Smooth muscle cell (in vitro differentiated cells): ENCODE data around the gene DDB1. TPM values are rescaled to one million over a fixed set of nuclear protein-coding genes. Genes with fewer than 3 reads are reported as not detected.

Experiments used
- DNase-seq: peaks from one replicate; lab custom pipeline; 2025; ENCODE audit not compliant: unreplicated experiment; lab: John Stamatoyannopoulos, UW
- H2AFZ ChIP-seq: fragments of 200-600 bp; sonication (generic); 2 replicates; pipeline ENCODE4 v1.6.0; 2016; ENCODE audit warnings: antibody characterized with exemption, low read depth, mild to moderate bottlenecking
- H3F3A ChIP-seq: fragments of 200-600 bp; sonication (generic); 2 replicates; pipeline ENCODE4 v1.6.0; 2017; ENCODE audit warnings: antibody characterized with exemption, low read depth
- H3K27ac ChIP-seq: fragments of 200-600 bp; sonication (generic); 2 replicates; pipeline ENCODE4 v1.5.1; 2016; ENCODE audit warnings: low read depth, mild to moderate bottlenecking
- H3K27me3 ChIP-seq: fragments of 200-600 bp; sonication (generic); 2 replicates; pipeline ENCODE4 v1.6.1; 2016; ENCODE audit warnings: low read depth, mild to moderate bottlenecking
- H3K36me3 ChIP-seq: fragments of 200-600 bp; sonication (generic); 2 replicates; pipeline ENCODE4 v1.5.1; 2016; ENCODE audit warnings: low read depth
- H3K4me1 ChIP-seq: fragments of 200-600 bp; sonication (generic); 2 replicates; pipeline ENCODE4 v1.5.1; 2016; ENCODE audit warnings: low read depth
- H3K4me2 ChIP-seq: fragments of 200-600 bp; sonication (generic); 2 replicates; pipeline ENCODE4 v1.6.0; 2016; ENCODE audit warnings: mild to moderate bottlenecking
- H3K4me3 ChIP-seq: fragments of 200-600 bp; sonication (generic); 2 replicates; pipeline ENCODE4 v1.5.1; 2016; ENCODE audit warnings: mild to moderate bottlenecking
- H3K79me2 ChIP-seq: fragments of 200-600 bp; sonication (generic); 2 replicates; pipeline ENCODE4 v1.6.0; 2016; ENCODE audit warnings: low read depth, mild to moderate bottlenecking
- H3K9ac ChIP-seq: fragments of 200-600 bp; sonication (generic); 2 replicates; pipeline ENCODE4 v1.6.0; 2016; ENCODE audit warnings: low read depth
- H3K9me3 ChIP-seq: fragments of 200-600 bp; sonication (generic); replicated peaks from 2 replicates; pipeline ENCODE4 v1.5.1; 2016; ENCODE audit warnings: low read depth
- H4K20me1 ChIP-seq: fragments of 200-600 bp; sonication (generic); 2 replicates; pipeline ENCODE4 v1.6.0; 2016; ENCODE audit warnings: low read depth
- WGBS: methylation state at CpG from one replicate; pipeline ENCODE4 v1.1.7; 2016; ENCODE audit warnings: low lambda C conversion rate; 5-methylcytosine and 5-hydroxymethylcytosine counted together
- polyA plus RNA-seq: library from polyadenylated mRNA; unstranded; fragments of >200 nt; fragmentation: Nextera tagmentation; extraction: Ambion mirVana; gene quantifications from 2 replicates; pipeline ENCODE4 v1.2.1, GENCODE V29; 2016
- total RNA-seq: library from RNA; depleted of rRNA; stranded (reverse); fragments of >200 nt; gene quantifications from 2 replicates; pipeline ENCODE4 v1.2.3, GENCODE V29; 2014
- TF ChIP-seq, protein P1 (sequence below): fragments of 200-600 bp; sonication (generic); IDR thresholded peaks from 2 replicates; pipeline ENCODE4 v1.5.1; 2017; ENCODE audit warnings: borderline replicate concordance, mild to moderate bottlenecking, antibody characterized with exemption; ENCODE audit not compliant: insufficient read depth, poor library complexity, severe bottlenecking

Gene DDB1
- total and polyA plus RNA-seq, 2 experiments from 2014 or later = 143 to 150 TPM

DNA sequence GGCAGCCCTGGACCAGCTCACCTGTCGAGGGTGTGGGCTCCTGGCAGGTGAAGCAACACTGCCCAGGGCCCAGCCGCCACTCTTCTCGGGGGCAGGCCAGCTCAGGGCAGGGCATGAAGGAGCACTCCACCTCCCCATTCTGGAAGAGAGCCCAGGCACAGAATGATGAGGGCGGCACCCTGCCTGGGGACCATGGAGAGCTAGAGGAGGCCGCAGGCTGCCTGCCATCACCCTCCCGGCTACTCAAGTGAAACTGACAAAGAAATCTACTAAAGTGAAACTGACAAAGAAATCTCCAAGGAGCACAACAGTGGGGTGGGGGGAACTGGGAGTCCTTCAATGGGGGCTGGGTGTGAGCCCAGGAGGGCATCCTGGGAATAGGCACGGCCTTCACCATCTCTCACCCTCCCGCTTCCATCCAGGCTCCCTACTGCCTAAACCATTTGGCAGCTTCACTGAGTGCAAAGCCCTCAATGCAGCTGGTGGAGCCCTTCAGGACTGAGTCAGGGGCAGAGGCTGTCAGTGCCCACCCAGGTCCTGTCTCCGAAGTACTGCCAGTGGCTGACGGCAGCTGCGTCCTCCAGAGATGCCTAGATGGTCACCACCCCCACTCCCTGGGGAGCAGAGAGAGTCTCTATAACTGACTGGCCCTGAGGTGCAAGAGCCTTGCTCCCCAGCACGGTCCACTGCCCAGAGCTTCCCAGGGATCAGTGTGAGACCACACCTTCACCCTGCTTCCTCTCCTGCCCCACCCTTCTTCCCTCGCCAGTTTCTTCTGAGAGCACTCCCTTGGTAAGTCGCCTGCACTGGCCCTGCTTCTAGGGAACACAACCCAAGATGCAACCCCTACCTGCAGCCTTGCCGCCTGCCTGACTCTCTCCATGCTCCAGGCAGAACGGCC lies 59.5 kb downstream of the DDB1 start:
- 92% methylated on average over 16 of the region's 16 CpGs for WGBS
- Histone ChIP-seq H3K4me3 (no peak overlapping the region), H3F3A (no peaks in the 10 kb centered on the region), H3K4me2 (no peak overlapping the region), H3K27me3 (no peaks in the 10 kb centered on the region), H3K9me3 (no peaks in the 10 kb centered on the region), H2AFZ (no peak overlapping the region), H3K79me2 (no peaks in the 10 kb centered on the region), H3K36me3 (no peaks in the 10 kb centered on the region), H3K27ac (no peak overlapping the region), H3K9ac (no peak overlapping the region), H4K20me1 (no peaks in the 10 kb centered on the region), H3K4me1 (no peaks in the 10 kb centered on the region)
- no peak for DNase-seq
- TF ChIP-seq, protein P1, sequence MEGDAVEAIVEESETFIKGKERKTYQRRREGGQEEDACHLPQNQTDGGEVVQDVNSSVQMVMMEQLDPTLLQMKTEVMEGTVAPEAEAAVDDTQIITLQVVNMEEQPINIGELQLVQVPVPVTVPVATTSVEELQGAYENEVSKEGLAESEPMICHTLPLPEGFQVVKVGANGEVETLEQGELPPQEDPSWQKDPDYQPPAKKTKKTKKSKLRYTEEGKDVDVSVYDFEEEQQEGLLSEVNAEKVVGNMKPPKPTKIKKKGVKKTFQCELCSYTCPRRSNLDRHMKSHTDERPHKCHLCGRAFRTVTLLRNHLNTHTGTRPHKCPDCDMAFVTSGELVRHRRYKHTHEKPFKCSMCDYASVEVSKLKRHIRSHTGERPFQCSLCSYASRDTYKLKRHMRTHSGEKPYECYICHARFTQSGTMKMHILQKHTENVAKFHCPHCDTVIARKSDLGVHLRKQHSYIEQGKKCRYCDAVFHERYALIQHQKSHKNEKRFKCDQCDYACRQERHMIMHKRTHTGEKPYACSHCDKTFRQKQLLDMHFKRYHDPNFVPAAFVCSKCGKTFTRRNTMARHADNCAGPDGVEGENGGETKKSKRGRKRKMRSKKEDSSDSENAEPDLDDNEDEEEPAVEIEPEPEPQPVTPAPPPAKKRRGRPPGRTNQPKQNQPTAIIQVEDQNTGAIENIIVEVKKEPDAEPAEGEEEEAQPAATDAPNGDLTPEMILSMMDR = no peak

DNA sequence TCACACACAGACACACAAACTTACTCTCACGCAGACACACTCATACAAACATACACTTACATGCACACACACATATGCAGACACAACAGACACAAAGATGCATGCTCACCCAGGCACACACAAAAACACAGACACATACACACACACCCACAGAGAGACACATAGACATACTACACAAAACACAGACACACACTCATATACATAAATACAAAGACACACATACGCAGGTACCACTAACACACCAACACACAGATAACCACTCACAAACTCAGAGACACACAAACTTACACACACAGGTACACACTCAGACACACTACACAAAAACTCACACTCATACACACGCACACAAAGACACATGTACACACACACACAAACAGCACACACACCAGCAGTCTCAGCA lies 60.2 kb downstream of the DDB1 start:
- Histone ChIP-seq H3K27me3 (no peaks in the 10 kb centered on the region), H3F3A (no peaks in the 10 kb centered on the region), H3K36me3 (no peaks in the 10 kb centered on the region), H3K9me3 (no peaks in the 10 kb centered on the region), H3K79me2 (no peaks in the 10 kb centered on the region), H4K20me1 (no peaks in the 10 kb centered on the region), H3K9ac (no peak overlapping the region), H2AFZ (no peak overlapping the region), H3K4me2 (no peak overlapping the region), H3K27ac (no peak overlapping the region), H3K4me1 (no peaks in the 10 kb centered on the region), H3K4me3 (no peak overlapping the region)
- no peak for DNase-seq
- WGBS = 95% methylated on average over 3 of the region's 3 CpGs
- TF ChIP-seq, protein P1 = no peak

DNA sequence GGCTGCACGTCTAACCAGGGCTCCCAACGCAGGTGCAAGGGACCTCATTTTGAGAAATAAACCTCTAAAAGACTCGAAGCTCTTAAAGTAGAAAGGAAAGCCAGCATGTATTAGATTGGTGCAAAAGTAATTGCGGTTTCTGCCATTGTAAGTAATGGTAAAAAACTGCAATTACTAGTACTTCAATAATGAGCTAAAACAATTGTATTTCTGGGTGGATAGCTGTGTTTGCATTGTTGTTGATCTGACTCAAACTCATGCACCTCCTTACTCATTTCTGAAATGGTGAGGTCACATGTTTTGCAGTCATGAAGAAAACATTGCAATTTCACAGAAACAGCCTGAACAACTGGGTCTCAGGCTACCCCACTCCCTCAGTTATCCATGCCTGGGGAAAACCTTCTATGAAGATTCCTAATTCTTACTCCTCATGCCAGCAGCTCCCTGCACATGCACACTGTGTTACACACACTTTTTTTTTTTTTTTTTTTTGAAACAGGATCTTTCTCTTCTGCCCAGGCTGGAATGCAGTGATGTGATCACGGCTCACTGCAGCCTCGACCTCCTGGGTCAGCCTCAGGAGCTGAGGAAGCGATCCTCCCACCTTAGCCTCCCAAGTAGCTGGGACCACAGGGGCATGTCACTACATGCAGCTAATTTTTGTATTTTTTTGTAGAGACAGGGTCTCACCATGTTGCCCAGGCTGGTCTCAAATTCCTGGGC lies 62.4 kb downstream of the DDB1 start:
- no peak overlapping the region for H3K9ac ChIP-seq

More for the DNA sequence above, 62.4 kb downstream of the DDB1 start:
- Histone ChIP-seq H3K27me3 (no peaks in the 10 kb centered on the region), H4K20me1 (no peaks in the 10 kb centered on the region), H3K36me3 (no peaks in the 10 kb centered on the region), H3F3A (no peaks in the 10 kb centered on the region), H3K27ac (no peak overlapping the region), H3K9me3 (no peaks in the 10 kb centered on the region), H3K4me3 (no peak overlapping the region), H3K4me1 (no peaks in the 10 kb centered on the region), H3K79me2 (no peaks in the 10 kb centered on the region), H2AFZ (no peak overlapping the region), H3K4me2 (no peak overlapping the region)
- 93% methylated on average over 7 of the region's 7 CpGs for WGBS
- no peak for DNase-seq
- TF ChIP-seq, protein P1 = no peak
